A549 treated with AZD9567 at 1 μM for 4 hours (cell line): Measurements from ENCODE around the gene ZC3H15. TPM values are rescaled to one million over a fixed set of nuclear protein-coding genes. Genes with fewer than 3 reads are reported as not detected.

Experiments used
- total RNA-seq: library from RNA; stranded (reverse); fragments of 200-300 nt; extraction: Qiagen RNA extraction; gene quantifications from 5 replicates; pipeline ENCODE4 v1.2.3, GENCODE V29; 2022; ENCODE audit not compliant: insufficient read depth

Gene ZC3H15
- 79.3 to 117 TPM (median 83.7 TPM) in 5 replicates for total RNA-seq

GRCh38 chr2:186485871-186486650 is at the start of gene ZC3H15:
Gene ZC3H15, plus strand, starts transcription at chr2:186486260. Its CDS starts 123 bp downstream, at chr2:186486383.

Other genes with a start within 250 kb of the ZC3H15 start
- gene ITGAV, start 103.8 kb downstream of the ZC3H15 start, total RNA-seq = 50.4 to 87.6 TPM (median 75.7 TPM) in 5 replicates
- gene FAM171B, start 207.8 kb downstream of the ZC3H15 start, total RNA-seq = 1.3 to 2.2 TPM (median 1.9 TPM) in 5 replicates